ENCODE data around the gene DOLK. TPM values are rescaled to one million over a fixed set of nuclear protein-coding genes. Genes with fewer than 3 reads are reported as not detected.
A peak's percentile ranks its signal among the peaks of the same experiment; 100 is the strongest.

The DOLK gene
- polyA plus RNA-seq, 4 donors, result 16.0 to 18.6 (median 17.5) TPM

DNA sequence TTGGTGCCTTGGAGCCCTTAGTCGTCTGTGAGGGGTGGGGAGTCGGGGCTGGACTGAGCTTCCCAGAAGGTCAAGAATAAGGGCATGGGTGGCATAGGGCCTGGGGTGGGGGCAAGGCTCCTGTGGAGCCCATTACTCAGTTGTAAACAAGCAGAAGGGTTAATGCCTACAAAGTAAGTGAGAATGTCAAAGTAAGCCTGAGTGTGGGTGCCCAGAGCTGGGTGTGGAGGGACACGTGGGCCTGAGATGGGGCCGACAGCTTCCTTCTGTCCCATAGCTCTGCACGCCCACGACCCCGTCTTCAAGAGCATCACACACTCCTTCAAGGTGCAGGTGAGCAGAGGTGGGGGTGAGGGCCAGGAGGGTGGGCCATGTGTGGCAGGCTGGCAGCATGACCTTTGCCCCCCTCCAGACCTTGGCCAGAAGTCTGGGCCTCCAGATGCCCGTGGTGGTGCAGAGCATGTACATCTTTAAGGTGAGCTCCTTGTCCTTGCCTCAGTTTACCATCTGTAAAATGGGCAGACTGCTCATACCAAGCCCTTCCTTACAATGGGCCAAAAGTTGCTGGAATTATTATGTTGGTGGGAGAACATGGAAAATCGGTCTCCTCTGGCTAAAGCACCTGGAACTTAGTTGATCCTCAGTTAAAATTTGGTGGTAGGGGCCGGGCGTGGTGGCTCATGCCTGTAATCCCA, 11.1 kb downstream of the DOLK start:
- no peak for DNase-seq (ENCODE audit: low read depth in 4 of 4, low spot score in 3 of 4)

- no peak for DNase-seq (ENCODE audit: low read depth in 4 of 4, low spot score in 3 of 4)
These were observed 13.7 kb downstream of the DOLK start for GRCh38 chr9:128933731-128934130.

- no peak for DNase-seq (ENCODE audit: low read depth in 4 of 4, low spot score in 3 of 4)
These were observed 17.8 kb downstream of the DOLK start for GRCh38 chr9:128929560-128929959.

GRCh38 chr9:128928624-128929023, 18.8 kb downstream of the DOLK start:
- no peak for DNase-seq (ENCODE audit: low read depth in 4 of 4, low spot score in 3 of 4)

DNA sequence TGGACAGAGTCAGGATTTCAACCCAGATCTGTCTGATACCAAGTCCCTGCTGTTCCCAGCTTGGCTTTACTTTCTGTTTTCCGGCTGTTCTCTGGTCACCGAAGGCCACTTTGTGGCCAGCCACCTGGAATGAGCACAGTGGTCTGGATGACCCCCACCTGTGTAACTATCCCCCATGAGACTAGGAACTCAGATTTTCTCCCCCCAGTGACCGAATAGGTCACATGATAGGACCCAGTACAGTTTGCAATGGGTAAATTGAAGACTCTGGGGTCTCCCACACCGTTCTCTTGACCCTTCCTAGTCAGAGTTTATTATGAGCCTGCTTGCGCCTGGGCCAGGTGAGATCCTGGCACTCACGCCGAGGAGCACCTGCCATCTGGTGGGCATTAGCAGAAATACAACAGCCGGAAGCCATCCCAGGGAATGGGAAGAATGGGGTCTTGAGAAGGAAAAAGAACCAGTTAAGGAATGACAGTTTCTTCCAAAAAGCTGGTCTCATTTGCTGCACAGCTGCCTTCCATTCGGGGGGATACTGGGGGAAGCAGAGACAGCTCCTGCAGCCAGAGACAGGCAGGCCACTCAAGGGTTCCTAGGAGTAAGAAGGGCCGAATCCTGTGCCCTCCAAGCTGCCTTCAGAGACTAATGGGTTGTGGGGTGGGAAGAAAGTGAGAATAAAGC, 19.5 kb downstream of the DOLK start:
- DNase-seq (ENCODE audit: low read depth in 4 of 4, low spot score in 3 of 4), result peak in 2 of 4 donors; percentile 31 to 39

DNA sequence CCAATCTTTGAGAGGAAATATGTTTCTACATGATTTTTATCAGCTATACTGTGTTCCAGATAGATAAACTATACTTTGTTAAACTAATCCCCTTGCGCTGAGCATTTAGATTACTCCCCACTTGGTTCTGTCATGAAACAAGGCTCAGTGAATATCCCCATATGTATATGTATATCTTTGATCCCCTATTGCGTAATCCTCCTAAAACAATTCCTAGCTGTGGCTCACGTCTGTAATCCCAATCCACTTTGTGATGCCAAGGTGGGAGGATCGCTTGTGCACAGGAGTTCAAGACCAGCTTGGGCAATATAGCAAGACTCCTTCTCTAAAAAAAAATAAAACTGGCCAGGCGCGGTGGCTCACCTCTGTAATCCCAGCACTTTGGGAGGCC, 23.9 kb downstream of the DOLK start:
- DNase-seq (ENCODE audit: low read depth in 4 of 4, low spot score in 3 of 4), result no peak

DNA sequence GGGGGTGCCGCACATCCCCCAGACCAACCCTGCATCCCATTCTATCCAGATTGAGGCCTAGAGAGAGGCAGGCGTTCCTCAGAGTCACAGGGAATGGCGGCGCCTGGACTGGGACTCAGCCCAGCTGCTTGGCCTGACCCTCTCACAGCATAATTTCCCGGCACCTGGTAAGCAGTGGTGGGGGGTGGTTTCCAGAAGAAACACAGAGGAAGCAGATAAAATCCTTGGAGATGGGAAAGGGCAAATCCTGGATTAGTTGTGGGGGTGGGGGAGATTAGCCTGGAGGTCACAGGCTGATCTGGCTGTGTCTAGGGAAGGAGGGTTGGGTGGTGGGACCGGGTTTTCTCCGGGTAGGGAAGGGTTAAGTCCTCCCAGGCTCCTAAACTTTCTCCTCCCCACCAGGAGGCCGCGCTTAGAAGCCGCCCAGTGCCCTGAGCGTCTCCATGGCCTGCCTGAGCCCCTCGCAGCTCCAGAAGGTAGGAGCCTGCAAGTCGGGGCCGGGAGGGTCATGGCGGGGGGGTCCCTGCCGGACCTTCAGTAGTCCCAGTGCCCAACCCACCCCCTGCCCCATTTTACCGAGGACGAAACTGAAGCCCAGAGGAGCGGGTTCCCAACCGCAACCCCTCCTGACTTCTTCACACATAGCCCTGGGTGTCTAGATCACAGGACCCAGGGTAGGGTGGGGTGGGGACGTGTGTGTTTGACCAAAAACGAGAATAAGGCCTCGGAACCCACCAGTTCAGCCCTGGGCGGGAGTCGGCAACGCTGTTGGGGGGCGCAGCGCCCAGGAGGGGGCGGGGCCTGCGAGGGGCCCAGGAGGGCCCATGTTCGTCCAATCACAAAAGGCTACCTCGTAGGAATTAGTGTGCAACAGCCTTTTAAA, 25.3 kb downstream of the DOLK start:
- DNase-seq (ENCODE audit: low read depth in 4 of 4, low spot score in 3 of 4), result peak; percentile 65 to 70 (median 68)

DNA sequence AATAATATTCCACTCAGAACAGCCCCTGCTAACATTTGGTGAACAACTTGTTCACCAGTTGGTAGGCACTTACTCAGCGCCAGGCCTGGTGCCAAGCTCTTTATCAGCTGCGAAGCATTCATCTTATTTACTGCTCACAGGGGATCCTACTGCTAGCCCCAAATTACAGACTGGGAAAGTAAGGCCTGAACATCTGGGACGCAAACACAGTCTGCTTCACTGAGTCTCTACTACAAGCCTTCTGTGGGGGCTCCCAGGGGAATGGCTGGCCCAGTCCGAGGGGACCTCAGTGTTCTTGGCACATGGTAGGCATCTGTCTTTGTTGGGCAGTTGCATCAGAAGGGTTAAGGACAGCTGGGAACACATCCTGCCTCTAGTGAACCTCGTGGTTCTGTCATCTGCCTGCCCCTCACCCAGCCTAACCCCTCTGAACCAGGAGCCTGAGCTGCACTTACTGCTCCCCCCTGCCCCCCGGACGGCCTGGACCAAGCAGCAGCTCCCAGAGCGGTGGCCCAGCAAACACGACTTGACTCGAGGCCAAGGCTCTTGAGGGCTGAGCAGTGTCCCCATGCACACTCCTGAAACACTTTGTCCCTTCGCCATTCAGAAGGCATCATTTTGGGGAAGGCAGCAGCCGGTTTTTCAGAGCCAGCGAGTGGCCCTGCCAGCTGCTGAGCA, 26.9 kb downstream of the DOLK start, which contains the start of gene PHYHD1:
Gene PHYHD1 (plus strand): TSS at position 602 of the 678 bp plus-strand sequence. CDS start 1,342 bp downstream, outside the sequence.
- no peak for DNase-seq (ENCODE audit: low read depth in 4 of 4, low spot score in 3 of 4)

- DNase-seq (ENCODE audit: low read depth in 4 of 4, low spot score in 3 of 4), result no peak
These were observed 27.9 kb downstream of the DOLK start for GRCh38 chr9:128919402-128920089.

DNA sequence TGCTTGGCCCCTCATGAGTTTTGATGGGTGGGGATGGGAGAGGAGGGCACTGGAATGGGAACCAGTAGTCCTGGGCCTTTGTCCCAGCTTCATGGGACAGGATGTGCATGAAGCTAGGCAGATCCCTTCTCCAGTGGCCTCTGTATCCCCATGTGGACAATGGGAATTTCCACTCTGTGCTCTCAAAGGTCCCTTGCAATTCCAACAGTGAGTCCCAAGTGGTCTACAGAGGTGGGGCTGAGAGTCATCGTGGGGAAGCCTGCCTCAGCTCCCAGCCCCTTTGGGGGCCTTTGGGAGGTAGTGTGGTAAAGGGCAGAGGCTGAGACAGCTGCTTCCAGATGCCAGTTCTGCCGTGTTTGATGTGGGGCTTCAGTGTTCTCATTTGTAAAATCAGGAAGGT, 28.5 kb downstream of the DOLK start:
- no peak for DNase-seq (ENCODE audit: low read depth in 4 of 4, low spot score in 3 of 4)

- no peak for DNase-seq (ENCODE audit: low read depth in 4 of 4, low spot score in 3 of 4)
These were observed 30.1 kb downstream of the DOLK start for GRCh38 chr9:128917151-128917849.

DNA sequence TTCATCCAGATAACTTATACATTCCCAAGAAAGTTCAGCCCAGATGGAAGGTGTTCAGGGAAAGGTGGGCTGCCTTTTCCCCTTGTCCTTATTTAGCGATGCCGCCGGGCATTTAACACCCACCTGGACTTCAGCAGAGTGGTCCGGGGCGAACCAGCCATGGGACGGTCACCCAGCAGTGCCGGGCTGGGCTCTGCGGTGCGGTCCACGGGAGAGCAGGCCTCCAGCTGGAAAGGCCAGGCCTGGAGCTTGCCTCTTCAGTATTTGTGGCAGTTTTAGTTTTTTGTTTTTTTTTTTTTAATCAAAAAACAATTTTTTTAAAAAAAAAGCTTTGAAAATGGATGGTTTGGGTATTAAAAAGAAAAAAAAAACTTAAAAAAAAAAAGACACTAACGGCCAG, 30.7 kb downstream of the DOLK start:
- no peak for DNase-seq (ENCODE audit: low read depth in 4 of 4, low spot score in 3 of 4)

- DNase-seq (ENCODE audit: low read depth in 4 of 4, low spot score in 3 of 4), result no peak
These were observed 31.2 kb downstream of the DOLK start for GRCh38 chr9:128916204-128916603.

GRCh38 chr9:128913995-128914772, 33.2 kb downstream of the DOLK start:
- no peak for DNase-seq (ENCODE audit: low read depth in 4 of 4, low spot score in 3 of 4)

GRCh38 chr9:128913048-128913900, 34.1 kb downstream of the DOLK start:
- DNase-seq (ENCODE audit: low read depth in 4 of 4, low spot score in 3 of 4), result no peak

GRCh38 chr9:128912270-128912853, 35.0 kb downstream of the DOLK start:
- DNase-seq (ENCODE audit: low read depth in 4 of 4, low spot score in 3 of 4), result no peak

GRCh38 chr9:128911529-128912035, 35.8 kb downstream of the DOLK start:
- no peak for DNase-seq (ENCODE audit: low read depth in 4 of 4, low spot score in 3 of 4)
